NCI-H1694 (cell line): ENCODE measurements around the gene SLC22A7.
A peak's percentile ranks its signal among the peaks of the same experiment; 100 is the strongest.

Experiments
- DNase-seq: peaks from one replicate; lab custom pipeline; 2025; lab: John Stamatoyannopoulos, UW

The SLC22A7 gene

DNA sequence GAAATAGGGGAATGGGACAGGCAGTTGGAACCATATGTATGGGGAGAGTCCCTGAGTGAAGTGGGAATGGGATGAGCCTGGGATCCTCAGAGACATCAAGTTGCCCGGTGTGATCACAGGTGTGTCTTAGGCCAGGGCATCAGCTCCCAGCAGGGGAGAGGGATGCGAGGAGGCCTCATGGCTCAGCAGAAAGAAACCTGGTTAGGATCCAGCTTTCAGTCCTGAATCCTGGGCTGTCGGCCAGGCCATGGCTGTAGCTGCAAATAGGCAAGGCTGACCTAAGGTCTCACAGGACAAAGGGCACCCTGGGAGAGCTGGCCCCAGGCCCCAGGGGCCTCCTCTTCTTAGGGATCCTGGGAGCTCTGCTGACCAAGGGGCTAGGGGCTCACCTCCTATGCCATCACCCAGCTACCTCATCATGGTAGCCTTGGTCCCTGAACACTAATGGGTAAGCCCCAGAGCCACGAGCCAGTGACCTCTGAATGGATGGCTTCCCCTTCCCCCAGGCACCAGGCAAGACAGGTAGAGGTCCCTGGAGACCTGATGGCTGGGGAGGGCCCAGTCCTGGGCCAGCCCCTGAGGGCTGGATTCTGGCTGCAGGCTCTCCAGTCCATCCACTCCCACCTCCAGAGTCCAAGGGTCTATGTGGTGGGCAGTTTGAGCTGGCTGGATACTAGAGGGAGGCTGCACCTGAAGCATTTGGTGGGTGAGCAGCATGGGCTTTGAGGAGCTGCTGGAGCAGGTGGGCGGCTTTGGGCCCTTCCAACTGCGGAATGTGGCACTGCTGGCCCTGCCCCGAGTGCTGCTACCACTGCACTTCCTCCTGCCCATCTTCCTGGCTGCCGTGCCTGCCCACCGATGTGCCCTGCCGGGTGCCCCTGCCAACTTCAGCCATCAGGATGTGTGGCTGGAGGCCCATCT is at the start of gene SLC22A7:
TSS of gene SLC22A7 (plus strand) at position 617 of the 921 bp plus-strand sequence. CDS start at position 716, 99 bp downstream.
- DNase-seq: no peak

DNA sequence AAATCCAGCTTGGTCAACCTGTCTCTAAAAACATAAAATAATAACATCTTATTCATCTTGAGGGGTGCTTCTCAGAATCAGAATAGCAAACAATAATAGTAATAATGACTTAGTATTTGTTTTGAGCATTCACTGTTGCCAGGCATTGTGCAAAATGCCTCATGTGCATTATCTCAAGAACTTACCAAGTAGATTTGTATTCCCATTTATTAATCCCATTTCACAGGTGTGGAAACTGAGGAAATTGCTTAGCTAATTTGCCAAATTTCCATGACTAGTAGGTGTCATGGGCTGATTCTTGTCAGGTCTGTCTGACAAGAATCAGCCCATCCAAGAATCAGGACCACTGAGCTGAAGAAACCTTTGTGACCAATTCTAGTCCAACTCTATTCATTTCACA is 49.3 kb upstream of the SLC22A7 start:
- no peak for DNase-seq

GRCh38 chr6:43250992-43251373 is 47.1 kb upstream of the SLC22A7 start:
- peak; percentile 64 for DNase-seq

- DNase-seq: no peak
Measured at GRCh38 chr6:43253401-43253800, 44.7 kb upstream of the SLC22A7 start.

DNA sequence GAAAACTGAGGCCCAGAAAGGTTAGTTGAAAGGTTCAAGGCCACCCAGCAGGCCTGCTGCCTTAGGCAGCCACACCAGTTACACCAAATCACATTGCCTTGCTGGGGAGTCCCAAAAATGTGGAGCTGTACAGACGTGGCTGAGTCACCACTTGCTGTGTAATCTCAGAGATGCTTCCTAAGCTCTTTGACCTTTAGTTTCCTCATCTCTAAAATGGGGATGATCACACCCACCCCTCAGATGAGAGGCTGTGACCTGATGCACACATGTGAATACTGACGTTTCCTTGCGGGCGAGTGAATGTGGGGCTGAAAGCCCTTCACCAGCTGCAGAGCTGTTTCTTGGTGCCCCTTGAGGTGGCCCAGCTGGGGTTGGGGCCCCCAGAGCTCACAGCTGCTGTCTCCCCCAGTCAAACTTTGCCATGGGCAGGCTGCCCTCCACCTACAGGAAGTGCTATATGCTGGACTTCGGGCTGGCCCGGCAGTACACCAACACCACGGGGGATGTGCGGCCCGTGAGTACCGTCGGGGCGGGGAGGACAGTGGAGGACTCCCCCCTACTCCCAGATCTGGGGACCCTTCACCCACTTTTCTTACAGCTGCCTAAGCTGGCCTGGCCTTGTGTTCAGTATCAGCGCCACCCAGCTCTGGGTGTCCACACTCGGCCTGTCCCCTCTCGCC is 43.8 kb upstream of the SLC22A7 start:
- DNase-seq: no peak

DNA sequence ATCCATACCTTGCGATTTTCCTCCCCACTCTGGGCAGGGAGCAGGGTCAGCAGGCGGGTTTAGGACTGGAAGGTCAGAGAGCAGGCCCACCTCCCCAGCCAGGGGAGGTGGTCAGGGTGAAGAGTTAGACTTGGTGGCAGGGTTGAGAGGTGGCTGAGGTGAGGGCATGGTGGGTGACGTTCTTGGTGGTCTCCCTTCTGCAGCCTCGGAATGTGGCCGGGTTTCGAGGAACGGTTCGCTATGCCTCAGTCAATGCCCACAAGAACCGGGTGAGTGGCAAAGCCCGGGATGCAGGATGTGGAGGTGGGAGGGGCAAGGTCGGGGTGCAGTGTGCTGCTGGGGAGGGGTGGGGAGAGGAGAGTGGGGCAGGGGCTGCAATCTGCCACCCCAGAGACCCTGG is 43.2 kb upstream of the SLC22A7 start:
- no peak for DNase-seq

DNA sequence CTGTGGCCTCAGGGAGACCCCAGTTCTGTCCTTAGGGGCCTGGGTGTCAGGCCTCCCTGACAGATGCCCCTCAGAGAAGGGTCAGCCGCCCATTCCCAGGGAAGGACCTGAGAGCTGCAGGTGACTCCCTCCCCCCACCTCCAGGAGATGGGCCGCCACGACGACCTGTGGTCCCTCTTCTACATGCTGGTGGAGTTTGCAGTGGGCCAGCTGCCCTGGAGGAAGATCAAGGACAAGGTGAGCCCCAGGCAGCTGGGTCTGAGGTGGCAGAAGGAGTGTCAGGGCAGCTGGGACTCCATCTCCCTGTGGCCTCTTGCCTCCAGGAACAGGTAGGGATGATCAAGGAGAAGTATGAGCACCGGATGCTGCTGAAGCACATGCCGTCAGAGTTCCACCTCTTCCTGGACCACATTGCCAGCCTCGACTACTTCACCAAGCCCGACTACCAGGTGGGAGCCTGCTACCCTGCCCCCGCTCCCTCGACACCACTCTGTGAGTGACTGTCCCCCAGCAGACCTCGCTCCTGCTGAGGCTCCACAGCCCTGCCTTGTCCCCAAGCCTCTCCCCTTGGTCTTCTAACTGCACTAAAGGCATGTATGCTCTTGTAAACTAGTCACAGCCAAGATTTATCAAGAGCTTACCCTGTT is 42.5 kb upstream of the SLC22A7 start:
- DNase-seq: no peak

DNA sequence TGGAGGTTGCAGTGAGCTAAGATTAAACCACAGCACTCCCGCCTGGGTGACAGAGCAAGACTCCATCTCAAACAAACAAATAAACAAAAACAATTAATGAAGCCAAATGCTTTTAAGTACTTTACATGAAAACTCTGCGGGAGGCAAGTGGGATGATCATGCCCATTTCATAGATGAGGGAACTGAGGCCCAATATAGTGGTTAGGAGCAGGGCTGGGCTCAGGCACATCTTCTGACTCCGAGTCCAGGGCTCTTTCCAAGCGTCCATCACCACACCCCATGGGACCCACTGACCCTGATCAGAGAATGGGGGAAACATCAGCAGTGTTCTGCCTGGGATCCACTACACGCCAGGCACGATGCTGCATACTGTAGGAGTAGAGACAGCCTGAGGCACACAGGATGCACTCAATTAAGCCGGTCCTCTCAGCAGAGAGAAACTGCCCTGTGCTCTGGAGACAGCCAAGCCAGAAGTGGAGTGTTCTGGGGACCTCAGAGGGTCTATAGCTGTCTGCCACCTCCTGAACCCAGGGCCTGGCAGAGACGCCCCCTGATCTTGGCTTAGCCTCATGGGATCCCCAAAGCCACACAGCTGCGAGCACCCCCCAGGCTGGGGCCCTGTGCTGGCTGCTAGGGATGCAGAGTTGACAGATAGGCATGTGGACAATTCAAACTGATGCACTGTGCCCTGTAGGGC is 41.2 kb upstream of the SLC22A7 start:
- DNase-seq: no peak

DNA sequence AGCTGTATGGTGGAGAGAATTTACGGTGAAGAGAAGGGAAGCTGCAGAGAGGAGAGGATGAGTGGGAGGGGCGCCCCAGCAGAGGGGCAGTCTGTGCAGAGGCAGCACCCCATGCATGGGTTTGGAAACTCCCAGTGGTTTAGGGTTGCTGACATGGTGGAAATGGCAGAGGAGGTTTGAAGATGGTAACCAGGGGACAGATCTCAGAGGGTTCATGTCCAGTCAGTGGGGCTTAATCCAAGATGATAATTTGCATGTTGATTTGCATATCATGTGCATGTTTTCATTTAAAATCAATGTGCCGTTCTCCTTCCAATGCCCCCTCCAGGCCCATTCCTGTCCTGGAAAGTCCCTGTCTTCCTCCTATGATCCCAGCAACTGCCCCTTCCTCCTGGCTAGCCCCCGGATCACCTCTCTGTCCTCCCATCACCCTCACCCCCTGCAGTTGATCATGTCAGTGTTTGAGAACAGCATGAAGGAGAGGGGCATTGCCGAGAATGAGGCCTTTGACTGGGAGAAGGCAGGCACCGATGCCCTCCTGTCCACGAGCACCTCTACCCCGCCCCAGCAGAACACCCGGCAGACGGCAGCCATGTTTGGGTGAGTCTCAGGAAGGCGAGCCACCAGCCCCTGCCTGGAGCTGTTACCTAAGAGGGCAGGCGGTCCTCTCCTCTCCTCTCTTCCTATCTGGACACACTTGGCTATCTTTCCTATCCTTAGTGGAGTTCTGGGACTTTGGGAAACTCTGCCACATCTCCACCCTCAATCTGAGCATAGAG is 40.5 kb upstream of the SLC22A7 start:
- no peak for DNase-seq

- DNase-seq: no peak
Measured at GRCh38 chr6:43258180-43258579, 39.9 kb upstream of the SLC22A7 start.

GRCh38 chr6:43258807-43259686 is 39.0 kb upstream of the SLC22A7 start:
- DNase-seq: no peak

DNA sequence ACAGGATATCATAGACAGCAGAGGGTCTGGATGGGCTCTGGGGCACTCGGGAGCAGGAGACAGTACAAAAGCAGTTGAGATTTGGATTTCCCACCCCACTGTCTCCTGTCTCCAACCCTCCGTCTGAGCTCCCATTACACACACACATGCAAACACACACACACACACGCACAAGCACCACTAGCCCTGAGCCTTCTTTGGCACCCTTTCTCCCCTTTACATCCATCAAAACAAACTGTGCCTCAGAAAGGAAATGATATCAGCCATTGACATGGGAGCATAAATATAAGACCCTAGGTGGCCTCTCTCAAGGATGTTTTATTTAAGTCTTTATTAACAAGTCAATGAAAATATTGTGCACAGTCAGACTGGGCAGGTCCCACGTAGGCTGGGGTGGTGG is 37.3 kb upstream of the SLC22A7 start:
- no peak for DNase-seq

- no peak for DNase-seq
Measured at GRCh38 chr6:43261198-43261597, 36.9 kb upstream of the SLC22A7 start.

- no peak for DNase-seq
Measured at GRCh38 chr6:43262000-43262779, 35.9 kb upstream of the SLC22A7 start.

DNA sequence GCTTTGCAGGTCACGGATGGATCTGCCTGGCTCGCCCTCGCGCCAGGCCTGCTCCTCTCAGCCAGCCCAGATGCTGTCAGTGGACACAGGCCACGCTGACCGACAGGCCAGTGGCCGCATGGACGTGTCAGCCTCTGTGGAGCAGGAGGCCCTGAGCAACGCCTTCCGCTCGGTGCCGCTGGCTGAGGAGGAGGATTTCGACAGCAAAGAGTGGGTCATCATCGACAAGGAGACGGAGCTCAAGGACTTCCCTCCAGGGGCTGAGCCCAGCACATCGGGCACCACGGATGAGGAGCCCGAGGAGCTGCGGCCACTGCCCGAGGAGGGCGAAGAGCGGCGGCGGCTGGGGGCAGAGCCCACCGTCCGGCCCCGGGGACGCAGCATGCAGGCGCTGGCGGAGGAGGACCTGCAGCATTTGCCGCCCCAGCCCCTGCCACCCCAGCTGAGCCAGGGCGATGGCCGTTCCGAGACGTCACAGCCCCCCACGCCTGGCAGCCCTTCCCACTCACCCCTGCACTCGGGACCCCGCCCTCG is 35.2 kb upstream of the SLC22A7 start:
- DNase-seq: no peak

DNA sequence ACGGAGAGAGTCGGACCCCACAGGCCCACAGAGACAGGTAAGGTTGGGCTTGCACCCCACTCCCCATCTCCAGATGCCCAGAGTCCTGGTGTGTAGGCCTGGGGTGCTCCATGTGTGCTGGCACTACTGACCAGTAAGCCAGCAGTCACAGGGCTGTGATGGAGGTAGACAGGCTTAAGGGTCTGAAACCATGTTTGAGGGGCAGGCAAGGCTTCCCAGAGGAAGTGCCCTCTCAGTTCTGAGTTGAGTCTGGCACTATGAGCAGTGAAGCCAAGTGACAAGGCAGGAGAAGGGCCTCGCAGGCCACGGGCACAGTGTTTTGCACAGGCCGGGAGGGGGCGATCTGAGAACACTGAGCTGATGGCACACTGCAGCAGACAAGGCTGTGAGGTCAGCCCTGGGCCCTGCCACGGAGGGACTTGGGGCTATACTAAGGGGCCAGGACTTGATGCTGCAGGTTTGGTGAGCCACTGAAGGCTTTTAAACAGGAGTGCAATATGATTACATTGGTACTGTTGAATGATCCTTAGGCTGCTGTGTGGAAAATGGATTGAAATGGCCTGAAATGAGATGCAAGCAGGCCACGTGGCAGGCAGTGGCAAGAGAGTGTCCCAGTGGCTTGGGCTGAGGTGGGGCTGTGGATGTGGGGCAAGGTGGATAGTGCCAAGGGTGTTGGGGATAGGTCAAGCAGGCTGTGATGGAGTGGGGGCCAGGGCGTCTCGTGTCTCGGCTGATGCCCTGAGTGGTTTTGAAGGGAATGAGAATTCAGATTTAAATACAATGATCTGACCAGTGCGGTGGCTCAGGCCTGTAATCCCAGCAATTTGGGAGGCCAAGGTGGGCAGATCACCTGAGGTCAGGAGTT is 34.5 kb upstream of the SLC22A7 start:
- DNase-seq: peak; percentile 41

GRCh38 chr6:43264599-43265145 is 33.4 kb upstream of the SLC22A7 start:
- no peak for DNase-seq

- DNase-seq: no peak
Measured at GRCh38 chr6:43265564-43265963, 32.5 kb upstream of the SLC22A7 start.
